ENCODE results near the gene FCRL3. TPM values are rescaled to one million over a fixed set of nuclear protein-coding genes. Genes with fewer than 3 reads are reported as not detected.

The FCRL3 gene
- total and polyA plus RNA-seq, 2 experiments from 2014 or later = not detected

DNA sequence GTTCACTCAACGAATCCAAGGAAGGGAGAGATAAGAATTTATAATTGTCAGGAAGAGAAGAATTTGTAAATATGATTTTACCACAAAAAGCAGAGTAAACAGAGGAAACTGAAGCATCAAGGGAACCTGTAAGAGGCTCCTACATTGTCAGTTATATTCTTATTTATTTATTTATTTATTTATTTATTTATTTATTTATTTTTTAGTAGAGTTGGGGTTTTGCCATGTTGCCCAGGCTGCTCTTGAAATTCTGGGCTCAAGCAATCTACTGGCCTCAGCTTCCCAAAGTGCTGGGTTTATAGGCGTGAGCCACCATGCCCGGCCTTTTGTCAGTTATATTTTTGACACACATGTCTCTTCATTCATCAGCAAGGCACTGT lies 47.1 kb downstream of the FCRL3 start:
- no peaks in the 10 kb centered on the region for H3K4me1 ChIP-seq (ENCODE audit: insufficient read depth)
- H3K27me3 ChIP-seq (replicated peaks; ENCODE audit: insufficient read depth) = no peaks in the 10 kb centered on the region
- no peak overlapping the region for H2AFZ ChIP-seq
- no peaks in the 10 kb centered on the region for H3K36me3 ChIP-seq (ENCODE audit: low read depth)
- no peak overlapping the region for H3K27ac ChIP-seq
- H3K4me3 ChIP-seq = no peak overlapping the region
- no peaks in the 10 kb centered on the region for H3K9me3 ChIP-seq (ENCODE audit: low read depth)
- WGBS, 2 experiments (ENCODE audit: low coverage in 1 of 2, low lambda C conversion rate in 2 of 2, missing lambda C conversion rate in 2 of 2) = 10 to 12% methylated on average over 3 of the region's 3 CpGs
- no peak for DNase-seq
- H3K4me2 ChIP-seq (ENCODE audit: unreplicated experiment) = no peak overlapping the region
- in situ Hi-C loops (cut with MboI) = no loop called here
- H3K9me2 ChIP-seq (ENCODE audit: insufficient read depth) = no peaks in the 10 kb centered on the region
- H4K20me1 ChIP-seq (ENCODE audit: insufficient read depth) = no peaks in the 10 kb centered on the region
- H3K9ac ChIP-seq = no peak overlapping the region
- no peaks in the 10 kb centered on the region for H3K79me2 ChIP-seq (ENCODE audit: insufficient read depth)
- no peak for TF ChIP-seq EZH2phosphoT487 (IDR thresholded peaks at IDR 0.05; ENCODE audit: insufficient read depth, low read depth)
- TF ChIP-seq EZH2 (IDR thresholded peaks at IDR 0.05; ENCODE audit: insufficient read depth, poor library complexity, severe bottlenecking) = no peak
- no peaks in the 10 kb centered on the region for H3F3A ChIP-seq (ENCODE audit: insufficient read depth)

DNA sequence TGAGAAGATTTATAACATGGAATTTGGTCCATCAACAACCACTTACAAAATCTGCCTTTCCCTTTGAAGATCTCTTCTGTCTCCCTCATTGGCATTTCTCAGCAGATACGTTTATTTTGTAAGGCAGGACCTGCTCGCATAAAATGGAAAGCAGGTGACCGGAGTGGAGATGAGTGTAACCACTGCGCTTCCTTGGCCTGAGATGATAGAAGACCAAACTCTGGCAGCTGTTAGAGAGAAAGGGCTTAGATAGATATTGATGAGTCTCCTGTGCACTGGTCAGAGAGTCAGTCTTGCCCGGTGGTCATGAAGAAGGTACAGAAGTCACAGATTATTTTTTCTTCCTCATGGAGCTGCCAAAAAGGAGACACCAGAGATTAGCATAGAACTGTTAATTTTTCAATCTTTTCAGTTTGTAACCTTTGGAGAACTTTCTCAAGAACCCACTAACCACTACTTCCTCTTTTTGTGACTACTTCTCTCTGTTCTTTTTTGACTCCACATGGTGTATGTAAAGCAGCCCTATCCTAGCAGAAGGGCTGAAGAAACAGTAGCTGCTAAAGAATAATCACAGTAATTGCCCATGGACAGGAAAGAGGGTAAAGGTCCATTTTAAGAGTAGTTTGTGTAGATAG lies 47.6 kb downstream of the FCRL3 start:
- Histone ChIP-seq H2AFZ (no peak overlapping the region), H3K9me2 (ENCODE audit: insufficient read depth) (no peaks in the 10 kb centered on the region), H3F3A (ENCODE audit: insufficient read depth) (no peaks in the 10 kb centered on the region), H4K20me1 (ENCODE audit: insufficient read depth) (no peaks in the 10 kb centered on the region), H3K9me3 (ENCODE audit: low read depth) (no peaks in the 10 kb centered on the region), H3K4me3 (no peak overlapping the region), H3K27me3 (replicated peaks; ENCODE audit: insufficient read depth) (no peaks in the 10 kb centered on the region), H3K4me2 (ENCODE audit: unreplicated experiment) (no peak overlapping the region), H3K4me1 (ENCODE audit: insufficient read depth) (no peaks in the 10 kb centered on the region), H3K9ac (no peak overlapping the region), H3K79me2 (ENCODE audit: insufficient read depth) (no peaks in the 10 kb centered on the region), H3K36me3 (ENCODE audit: low read depth) (no peaks in the 10 kb centered on the region), H3K27ac (no peak overlapping the region)
- TF ChIP-seq EZH2phosphoT487 (IDR thresholded peaks at IDR 0.05; ENCODE audit: insufficient read depth, low read depth) (no peak), EZH2 (IDR thresholded peaks at IDR 0.05; ENCODE audit: insufficient read depth, poor library complexity, severe bottlenecking) (no peak)
- in situ Hi-C loops (cut with MboI) = no loop called here
- WGBS, 2 experiments (ENCODE audit: low coverage in 1 of 2, low lambda C conversion rate in 2 of 2, missing lambda C conversion rate in 2 of 2) = 39 to 41% methylated on average over 5 of the region's 5 CpGs
- no peak for DNase-seq

DNA sequence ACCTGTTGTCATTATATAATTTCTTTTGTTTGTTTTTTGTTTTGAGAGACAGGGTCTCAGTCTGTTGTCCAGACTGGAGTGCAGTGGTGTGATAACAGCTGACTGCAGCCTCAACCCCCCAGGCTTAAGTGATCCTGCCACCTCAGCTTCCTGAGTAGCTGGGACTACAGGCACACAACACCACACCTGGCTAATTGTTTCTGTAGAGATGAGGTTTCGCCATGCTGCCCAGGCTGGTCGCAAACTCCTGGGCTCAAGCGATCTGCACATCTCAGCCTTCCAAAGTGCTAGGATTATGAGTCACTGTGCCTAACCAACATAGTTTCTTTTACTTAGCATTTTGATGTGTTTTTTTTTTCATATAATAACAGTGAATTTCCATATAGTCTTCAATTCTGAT lies 52.3 kb downstream of the FCRL3 start:
- no peak for DNase-seq
- H2AFZ ChIP-seq = no peak overlapping the region
- H3K4me1 ChIP-seq (ENCODE audit: insufficient read depth) = no peaks in the 10 kb centered on the region
- no peaks in the 10 kb centered on the region for H4K20me1 ChIP-seq (ENCODE audit: insufficient read depth)
- no peak overlapping the region for H3K27ac ChIP-seq
- no peak overlapping the region for H3K9ac ChIP-seq
- H3K4me2 ChIP-seq (ENCODE audit: unreplicated experiment) = no peak overlapping the region
- H3F3A ChIP-seq (ENCODE audit: insufficient read depth) = no peaks in the 10 kb centered on the region
- H3K36me3 ChIP-seq (ENCODE audit: low read depth) = no peaks in the 10 kb centered on the region
- H3K4me3 ChIP-seq = no peak overlapping the region
- no peaks in the 10 kb centered on the region for H3K27me3 ChIP-seq (replicated peaks; ENCODE audit: insufficient read depth)
- WGBS, 2 experiments (ENCODE audit: low coverage in 1 of 2, low lambda C conversion rate in 2 of 2, missing lambda C conversion rate in 2 of 2) = 57 to 67% methylated on average over 3 of the region's 3 CpGs
- in situ Hi-C loops (cut with MboI) = no loop called here
- TF ChIP-seq EZH2 (IDR thresholded peaks at IDR 0.05; ENCODE audit: insufficient read depth, poor library complexity, severe bottlenecking) (no peak), EZH2phosphoT487 (IDR thresholded peaks at IDR 0.05; ENCODE audit: insufficient read depth, low read depth) (no peak)
- no peaks in the 10 kb centered on the region for H3K9me3 ChIP-seq (ENCODE audit: low read depth)
- H3K79me2 ChIP-seq (ENCODE audit: insufficient read depth) = no peaks in the 10 kb centered on the region
- no peaks in the 10 kb centered on the region for H3K9me2 ChIP-seq (ENCODE audit: insufficient read depth)

DNA sequence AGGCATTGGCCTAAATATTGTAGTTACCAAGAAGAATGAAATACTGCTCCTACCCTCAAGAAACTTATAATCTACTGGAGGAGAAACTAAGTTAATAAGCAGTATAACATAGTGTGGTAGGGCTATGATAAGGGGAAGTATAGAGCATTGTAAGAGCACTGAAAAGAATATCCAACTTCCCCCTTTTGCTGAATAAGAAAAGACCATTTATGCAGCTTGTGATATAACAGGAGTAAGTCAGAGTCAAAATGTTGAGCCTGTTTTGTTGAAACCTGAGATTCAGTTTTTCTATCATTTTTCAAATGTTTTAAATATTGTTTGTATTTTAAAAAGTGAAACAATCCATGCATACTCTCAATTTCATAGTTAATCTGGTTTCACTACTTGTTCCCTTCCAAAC lies 54.4 kb downstream of the FCRL3 start:
- in situ Hi-C loops (cut with MboI) = no loop called here
- Histone ChIP-seq H4K20me1 (ENCODE audit: insufficient read depth) (no peaks in the 10 kb centered on the region), H3K9me3 (ENCODE audit: low read depth) (no peaks in the 10 kb centered on the region), H3K27me3 (replicated peaks; ENCODE audit: insufficient read depth) (no peaks in the 10 kb centered on the region), H3K4me2 (ENCODE audit: unreplicated experiment) (no peak overlapping the region), H3K36me3 (ENCODE audit: low read depth) (no peaks in the 10 kb centered on the region), H3K9me2 (ENCODE audit: insufficient read depth) (no peaks in the 10 kb centered on the region), H3K9ac (no peak overlapping the region), H3F3A (ENCODE audit: insufficient read depth) (no peaks in the 10 kb centered on the region), H2AFZ (no peak overlapping the region), H3K4me1 (ENCODE audit: insufficient read depth) (no peaks in the 10 kb centered on the region), H3K27ac (no peak overlapping the region), H3K79me2 (ENCODE audit: insufficient read depth) (no peaks in the 10 kb centered on the region), H3K4me3 (no peak overlapping the region)
- no peak for DNase-seq
- TF ChIP-seq EZH2 (IDR thresholded peaks at IDR 0.05; ENCODE audit: insufficient read depth, poor library complexity, severe bottlenecking) (no peak), EZH2phosphoT487 (IDR thresholded peaks at IDR 0.05; ENCODE audit: insufficient read depth, low read depth) (no peak)

DNA sequence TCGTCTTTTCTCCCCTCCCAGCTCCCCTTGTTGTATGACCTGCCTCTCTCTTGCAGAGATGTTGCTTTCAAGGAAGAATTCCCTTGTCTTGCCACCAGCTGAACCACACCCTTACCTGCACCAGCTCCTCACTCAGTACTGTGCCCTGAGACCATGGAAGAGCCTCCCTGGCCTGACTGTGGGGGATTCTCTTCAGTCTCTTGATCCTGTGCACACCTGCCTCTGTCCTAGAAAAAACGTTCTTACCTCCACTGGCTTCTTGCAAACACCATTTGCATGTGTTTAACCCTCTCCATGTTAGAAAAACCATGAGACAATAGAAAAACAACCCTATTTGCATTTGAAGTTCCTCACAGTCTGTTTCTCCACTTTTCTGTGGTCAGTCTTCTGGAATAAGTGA lies 59.4 kb downstream of the FCRL3 start:
- no peak for DNase-seq
- H3K4me3 ChIP-seq = no peak overlapping the region
- 0 to 4% methylated on average over 2 of the region's 2 CpGs for WGBS, 2 experiments (ENCODE audit: low coverage in 1 of 2, low lambda C conversion rate in 2 of 2, missing lambda C conversion rate in 2 of 2)
- H3F3A ChIP-seq (ENCODE audit: insufficient read depth) = no peaks in the 10 kb centered on the region
- in situ Hi-C loops (cut with MboI) = no loop called here
- H4K20me1 ChIP-seq (ENCODE audit: insufficient read depth) = no peaks in the 10 kb centered on the region
- H3K9me2 ChIP-seq (ENCODE audit: insufficient read depth) = no peaks in the 10 kb centered on the region
- no peak overlapping the region for H3K9ac ChIP-seq
- H3K9me3 ChIP-seq (ENCODE audit: low read depth) = no peaks in the 10 kb centered on the region
- H3K27ac ChIP-seq = no peak overlapping the region
- H2AFZ ChIP-seq = no peak overlapping the region
- H3K4me2 ChIP-seq (ENCODE audit: unreplicated experiment) = no peak overlapping the region
- H3K27me3 ChIP-seq (replicated peaks; ENCODE audit: insufficient read depth) = no peaks in the 10 kb centered on the region
- H3K36me3 ChIP-seq (ENCODE audit: low read depth) = no peaks in the 10 kb centered on the region
- TF ChIP-seq EZH2 (IDR thresholded peaks at IDR 0.05; ENCODE audit: insufficient read depth, poor library complexity, severe bottlenecking) = no peak
- TF ChIP-seq EZH2phosphoT487 (IDR thresholded peaks at IDR 0.05; ENCODE audit: insufficient read depth, low read depth) = no peak
- H3K79me2 ChIP-seq (ENCODE audit: insufficient read depth) = no peaks in the 10 kb centered on the region
- no peaks in the 10 kb centered on the region for H3K4me1 ChIP-seq (ENCODE audit: insufficient read depth)

Data from GM23248 (cell line).